Measurements from ENCODE around the gene CPT1B. TPM values are rescaled to one million over a fixed set of nuclear protein-coding genes. Genes with fewer than 3 reads are reported as not detected.

CPT1B gene
- total RNA-seq, 1 donor from 2014 or later, result 60.7 TPM

DNA sequence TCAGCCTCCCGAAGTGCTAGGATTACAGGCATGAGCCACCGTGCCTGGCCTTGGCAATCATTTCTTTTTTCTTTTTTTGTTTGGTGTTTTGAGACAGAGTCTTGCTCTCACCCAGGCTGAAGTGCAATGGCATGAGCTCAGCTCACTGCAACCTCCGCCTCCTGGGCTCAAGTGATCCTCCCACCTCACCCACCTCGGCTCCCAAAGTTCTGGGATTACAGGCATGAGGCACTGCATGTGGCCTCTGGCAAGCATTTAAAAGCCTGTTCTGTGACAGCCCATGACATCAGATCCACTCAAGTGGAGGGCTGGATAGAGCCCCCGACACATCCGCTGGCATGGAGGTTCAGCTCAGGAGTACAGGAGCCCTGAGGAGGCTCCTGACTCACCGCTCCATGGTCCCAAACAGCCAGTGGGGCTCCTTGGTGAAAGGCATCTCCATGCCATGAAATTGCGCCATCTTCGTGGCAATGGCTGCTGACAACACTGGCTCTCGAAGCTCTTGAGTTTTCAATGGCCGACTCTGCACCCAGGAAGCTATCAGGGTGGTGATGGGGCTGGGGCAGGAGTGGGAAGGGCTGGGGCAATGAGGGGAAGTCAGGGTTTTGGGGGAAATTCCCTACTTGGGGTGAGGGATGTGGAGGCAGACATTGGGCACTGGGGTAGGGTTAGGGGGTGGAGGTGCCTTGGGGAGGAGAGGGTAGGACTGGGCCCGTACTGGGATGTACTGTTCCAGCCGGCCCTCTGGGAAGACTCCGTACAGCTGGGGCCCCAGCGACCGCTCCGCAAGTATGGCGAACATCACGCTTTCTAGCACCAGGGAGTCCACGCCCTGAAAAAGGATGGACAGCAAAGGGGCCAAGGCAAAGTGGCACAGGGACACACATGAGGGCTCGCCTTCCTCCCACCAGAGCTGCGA lies 3.1 kb upstream of the CPT1B start:
- TF ChIP-seq CTCF (IDR thresholded peaks at IDR 0.05), result no peak
- Mint-ChIP-seq H3K9me3 (ENCODE audit: unreplicated experiment) (no peaks in the 10 kb centered on the region), H3K27ac (ENCODE audit: unreplicated experiment) (peak overlapping the region; percentile 71), H3K36me3 (ENCODE audit: unreplicated experiment) (no peaks in the 10 kb centered on the region), H3K4me3 (ENCODE audit: unreplicated experiment) (peak overlapping the region; percentile 79), H3K4me1 (ENCODE audit: unreplicated experiment) (peaks cover 16% of the 10 kb centered on the region), H3K27me3 (ENCODE audit: unreplicated experiment) (no peaks in the 10 kb centered on the region)
- DNase-seq (ENCODE audit: extremely low spot score, unreplicated experiment), result no peak

GRCh38 chr22:50579752-50580151 lies 1.5 kb upstream of the CPT1B start:
- no peak for TF ChIP-seq CTCF (IDR thresholded peaks at IDR 0.05)
- H3K36me3 Mint-ChIP-seq (ENCODE audit: unreplicated experiment), result no peaks in the 10 kb centered on the region
- H3K27me3 Mint-ChIP-seq (ENCODE audit: unreplicated experiment), result no peaks in the 10 kb centered on the region
- H3K9me3 Mint-ChIP-seq (ENCODE audit: unreplicated experiment), result no peaks in the 10 kb centered on the region
- H3K27ac Mint-ChIP-seq (ENCODE audit: unreplicated experiment), result no peak overlapping the region
- H3K4me1 Mint-ChIP-seq (ENCODE audit: unreplicated experiment), result peaks cover 16% of the 10 kb centered on the region
- H3K4me3 Mint-ChIP-seq (ENCODE audit: unreplicated experiment), result no peak overlapping the region
- no peak for DNase-seq (ENCODE audit: extremely low spot score, unreplicated experiment)

DNA sequence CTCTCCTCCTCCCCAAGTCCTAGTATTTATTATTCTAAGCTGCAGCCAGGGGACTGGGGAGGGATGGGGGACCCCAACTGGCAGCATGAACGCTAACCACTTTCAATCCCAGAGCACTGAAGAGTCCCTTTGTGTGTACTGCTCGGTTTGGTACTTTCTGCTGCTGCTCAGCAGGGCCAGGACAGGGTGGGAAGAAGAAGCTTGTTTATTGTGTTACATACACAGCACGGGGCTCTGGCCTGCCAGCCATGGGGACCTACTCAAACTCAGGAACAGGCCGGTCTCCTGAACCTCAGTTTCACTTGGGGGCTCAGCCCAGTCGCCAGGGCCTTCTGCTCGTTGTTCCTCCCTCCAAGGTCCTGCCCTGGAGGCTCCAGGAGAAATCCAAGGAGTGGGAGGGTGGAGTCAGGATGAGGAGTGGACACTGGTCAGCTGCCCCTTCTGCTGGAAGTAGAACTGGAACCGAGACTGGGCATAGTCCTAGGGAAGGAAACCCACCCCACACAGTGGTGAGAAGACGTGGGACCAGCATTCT lies 616 bp upstream of the CPT1B start:
- no peaks in the 10 kb centered on the region for H3K36me3 Mint-ChIP-seq (ENCODE audit: unreplicated experiment)
- DNase-seq (ENCODE audit: extremely low spot score, unreplicated experiment), result no peak
- H3K9me3 Mint-ChIP-seq (ENCODE audit: unreplicated experiment), result no peaks in the 10 kb centered on the region
- H3K4me1 Mint-ChIP-seq (ENCODE audit: unreplicated experiment), result peaks cover 16% of the 10 kb centered on the region
- TF ChIP-seq CTCF (IDR thresholded peaks at IDR 0.05), result no peak
- no peak overlapping the region for H3K27ac Mint-ChIP-seq (ENCODE audit: unreplicated experiment)
- no peaks in the 10 kb centered on the region for H3K27me3 Mint-ChIP-seq (ENCODE audit: unreplicated experiment)
- no peak overlapping the region for H3K4me3 Mint-ChIP-seq (ENCODE audit: unreplicated experiment)

DNA sequence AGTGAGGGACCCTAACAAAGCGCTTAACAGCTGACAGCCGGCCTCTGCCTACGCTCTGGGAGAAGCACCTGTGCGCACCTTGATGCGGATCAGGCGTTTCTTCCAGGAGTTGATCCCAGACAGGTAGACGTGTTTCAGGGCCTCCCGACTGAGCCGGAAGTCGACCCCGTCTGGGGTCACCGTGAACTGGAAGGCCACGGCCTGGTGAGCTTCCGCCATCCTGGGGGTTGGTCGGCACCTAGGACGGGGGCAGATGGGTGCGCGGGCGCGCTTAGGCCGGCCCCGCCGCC lies 585 bp downstream of the CPT1B start:
- Mint-ChIP-seq H3K36me3 (ENCODE audit: unreplicated experiment) (peaks cover 3% of the 10 kb centered on the region), H3K27ac (ENCODE audit: unreplicated experiment) (no peak overlapping the region), H3K4me3 (ENCODE audit: unreplicated experiment) (no peak overlapping the region), H3K4me1 (ENCODE audit: unreplicated experiment) (peaks cover 10% of the 10 kb centered on the region), H3K9me3 (ENCODE audit: unreplicated experiment) (no peaks in the 10 kb centered on the region), H3K27me3 (ENCODE audit: unreplicated experiment) (no peaks in the 10 kb centered on the region)
- DNase-seq (ENCODE audit: extremely low spot score, unreplicated experiment), result no peak
- TF ChIP-seq CTCF (IDR thresholded peaks at IDR 0.05), result no peak

- Mint-ChIP-seq H3K36me3 (ENCODE audit: unreplicated experiment) (peaks cover 3% of the 10 kb centered on the region), H3K4me3 (ENCODE audit: unreplicated experiment) (no peak overlapping the region), H3K9me3 (ENCODE audit: unreplicated experiment) (no peaks in the 10 kb centered on the region), H3K27me3 (ENCODE audit: unreplicated experiment) (no peaks in the 10 kb centered on the region), H3K4me1 (ENCODE audit: unreplicated experiment) (peaks cover 10% of the 10 kb centered on the region), H3K27ac (ENCODE audit: unreplicated experiment) (no peak overlapping the region)
- no peak for TF ChIP-seq CTCF (IDR thresholded peaks at IDR 0.05)
- no peak for DNase-seq (ENCODE audit: extremely low spot score, unreplicated experiment)
Measured at GRCh38 chr22:50576806-50577696, 1.2 kb downstream of the CPT1B start.

Measured in osteocyte (in vitro differentiated cells).